HG03432 (cell line): ENCODE measurements around the gene TBCA.

Experiments used
- ATAC-seq: cut with Tn5 transposase; IDR thresholded peaks from one replicate; pipeline ENCODE4 v1.9.1; 2021; ENCODE audit warnings: mild to moderate bottlenecking, moderate library complexity; ENCODE audit not compliant: unreplicated experiment

TBCA gene

GRCh38 chr5:77643654-77644370, 132.3 kb downstream of the TBCA start:
- no peak for ATAC-seq

GRCh38 chr5:77642738-77643653, 133.1 kb downstream of the TBCA start:
- no peak for ATAC-seq

- no peak for ATAC-seq
Observed at GRCh38 chr5:77641963-77642737, 134.0 kb downstream of the TBCA start.

GRCh38 chr5:77641397-77641943, 134.7 kb downstream of the TBCA start:
- no peak for ATAC-seq
